Fibroblast of lung (primary cell): ENCODE results near the gene PTCSC3.

ENCODE experiments used
- EZH2 ChIP-seq: IDR thresholded peaks from 2 replicates; pipeline ENCODE4 v1.5.1; 2012; ENCODE audit warnings: low read length, control low read depth, mild to moderate bottlenecking; ENCODE audit errors: missing control alignments
- TF ChIP-seq, protein P1 (sequence below), 2 donors: IDR thresholded peaks in 1 of 2; conservative IDR thresholded peaks in 1 of 2; 1 replicate in 1 of 2; 2 replicates in 1 of 2; pipeline ENCODE4 v1.5.1; 2011 to 2012; ENCODE audit warnings: low read length in 2 of 2, control low read depth in 1 of 2, inconsistent platforms in 1 of 2, low read depth in 1 of 2, mild to moderate bottlenecking in 1 of 2

- TF ChIP-seq, protein P1, sequence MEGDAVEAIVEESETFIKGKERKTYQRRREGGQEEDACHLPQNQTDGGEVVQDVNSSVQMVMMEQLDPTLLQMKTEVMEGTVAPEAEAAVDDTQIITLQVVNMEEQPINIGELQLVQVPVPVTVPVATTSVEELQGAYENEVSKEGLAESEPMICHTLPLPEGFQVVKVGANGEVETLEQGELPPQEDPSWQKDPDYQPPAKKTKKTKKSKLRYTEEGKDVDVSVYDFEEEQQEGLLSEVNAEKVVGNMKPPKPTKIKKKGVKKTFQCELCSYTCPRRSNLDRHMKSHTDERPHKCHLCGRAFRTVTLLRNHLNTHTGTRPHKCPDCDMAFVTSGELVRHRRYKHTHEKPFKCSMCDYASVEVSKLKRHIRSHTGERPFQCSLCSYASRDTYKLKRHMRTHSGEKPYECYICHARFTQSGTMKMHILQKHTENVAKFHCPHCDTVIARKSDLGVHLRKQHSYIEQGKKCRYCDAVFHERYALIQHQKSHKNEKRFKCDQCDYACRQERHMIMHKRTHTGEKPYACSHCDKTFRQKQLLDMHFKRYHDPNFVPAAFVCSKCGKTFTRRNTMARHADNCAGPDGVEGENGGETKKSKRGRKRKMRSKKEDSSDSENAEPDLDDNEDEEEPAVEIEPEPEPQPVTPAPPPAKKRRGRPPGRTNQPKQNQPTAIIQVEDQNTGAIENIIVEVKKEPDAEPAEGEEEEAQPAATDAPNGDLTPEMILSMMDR (conservative IDR thresholded peaks at IDR 0.05 in 1 of 2, IDR thresholded peaks at IDR 0.05 in 1 of 2; ENCODE audit: low read depth in 1 of 2, low read length in 2 of 2) = no peak
- TF ChIP-seq EZH2 = no peak
Observed at GRCh38 chr14:36208690-36209278, 32.3 kb upstream of the PTCSC3 start.
